H1 (cell line): Measurements from ENCODE around the gene OSBP2. TPM values are rescaled to one million over a fixed set of nuclear protein-coding genes. Genes with fewer than 3 reads are reported as not detected.

Experiments
- CTCF ChIA-PET: fragments of 300-600 bp; sonication (Branson Sonifier 250); formaldehyde crosslinking; loops from one replicate; lab custom pipeline; 2021; ENCODE audit not compliant: partially characterized antibody; lab: Charles Lee
- POLR2A ChIA-PET: fragments of 300-600 bp; sonication (Branson Sonifier 250); formaldehyde crosslinking; loops from one replicate; lab custom pipeline; 2021; ENCODE audit warnings: inconsistent platforms; ENCODE audit not compliant: partially characterized antibody; lab: Charles Lee
- DNase-seq, 2 experiments: peaks; one replicate each; pipeline versions ENCODE4 v3.0.0 to v3.0.0-alpha.2; 2010 to 2022; ENCODE audit warnings: low spot score in 2 of 2, low read depth in 1 of 2, mixed read lengths in 1 of 2
- FAIRE-seq: peaks from 2 replicates; lab custom pipeline; 2011; peaks lifted over from hg19 to GRCh38; lab: Jason Lieb, UNC
- H2AFZ ChIP-seq: 2 replicates; pipeline ENCODE4 v1.8.1; 2012; ENCODE audit warnings: low read length, inconsistent platforms
- H2AK5ac ChIP-seq: 2 replicates; pipeline ENCODE4 v1.6.1; 2013; ENCODE audit warnings: low read depth, low read length
- H2BK120ac ChIP-seq: replicated peaks from 2 replicates; pipeline ENCODE3; 2013; ENCODE audit warnings: low read depth, low read length, inconsistent platforms
- H2BK12ac ChIP-seq: 2 replicates; pipeline ENCODE4 v1.6.1; 2013; ENCODE audit warnings: low read depth, low read length
- H2BK15ac ChIP-seq: 2 replicates; pipeline ENCODE4 v1.6.1; 2013; ENCODE audit warnings: low read length
- H2BK20ac ChIP-seq: 2 replicates; pipeline ENCODE4 v1.6.1; 2013; ENCODE audit warnings: low read length
- H2BK5ac ChIP-seq: 2 replicates; pipeline ENCODE4 v1.6.1; 2013; ENCODE audit warnings: low read depth, low read length
- H3K14ac ChIP-seq: 2 replicates; pipeline ENCODE4 v1.6.1; 2013; ENCODE audit warnings: inconsistent platforms; ENCODE audit not compliant: insufficient read length
- H3K18ac ChIP-seq: 2 replicates; pipeline ENCODE4 v1.6.1; 2013; ENCODE audit warnings: low read length; ENCODE audit errors: extremely low read depth
- H3K23ac ChIP-seq: 2 replicates; pipeline ENCODE4 v1.6.1; 2013; ENCODE audit warnings: inconsistent platforms; ENCODE audit not compliant: insufficient read length
- H3K23me2 ChIP-seq: 2 replicates; pipeline ENCODE4 v1.6.1; 2013; ENCODE audit warnings: low read depth, low read length
- H3K27ac ChIP-seq: 2 replicates; pipeline ENCODE4 v1.6.1; 2011; ENCODE audit warnings: low read depth, low read length, inconsistent platforms
- H3K27me3 ChIP-seq, 4 experiments: replicated peaks in 1 of 4; 1 replicate in 1 of 4; 2 replicates in 3 of 4; pipeline versions ENCODE4 v1.6.1 to v1.8.1; 2011 to 2013; ENCODE audit warnings: low read length in 3 of 4, mild to moderate bottlenecking in 3 of 4, inconsistent platforms in 2 of 4, mixed read lengths in 2 of 4, moderate library complexity in 1 of 4; ENCODE audit not compliant: control insufficient read depth in 3 of 4, insufficient read depth in 3 of 4; ENCODE audit errors: extremely low read depth in 1 of 4
- H3K36me3 ChIP-seq, 4 experiments: 2 replicates each; pipeline versions ENCODE4 v1.6.1 to v1.8.1; 2011 to 2013; ENCODE audit warnings: mild to moderate bottlenecking in 4 of 4, low read length in 3 of 4, moderate library complexity in 2 of 4, control low read depth in 1 of 4, inconsistent platforms in 1 of 4; ENCODE audit not compliant: insufficient read depth in 4 of 4, control insufficient read depth in 2 of 4
- H3K4ac ChIP-seq: replicated peaks from 2 replicates; pipeline ENCODE3; 2013; ENCODE audit warnings: low read length, low read depth, mixed read lengths, inconsistent platforms; ENCODE audit not compliant: insufficient read length
- H3K4me1 ChIP-seq, 4 experiments: replicated peaks in 1 of 4; 1 replicate in 1 of 4; 2 replicates in 3 of 4; pipeline versions ENCODE4 v1.6.1 to v1.8.1; 2011 to 2013; ENCODE audit warnings: low read length in 3 of 4, inconsistent platforms in 2 of 4, mixed read lengths in 1 of 4; ENCODE audit not compliant: insufficient read depth in 4 of 4, control insufficient read depth in 3 of 4
- H3K4me2 ChIP-seq, 2 experiments: 2 replicates each; pipeline versions ENCODE4 v1.6.1 to v1.8.1; 2011 to 2013; ENCODE audit warnings: low read depth in 2 of 2, low read length in 2 of 2, control low read depth in 1 of 2, inconsistent platforms in 1 of 2, mild to moderate bottlenecking in 1 of 2; ENCODE audit not compliant: insufficient read depth in 1 of 2
- H3K4me3 ChIP-seq, 4 experiments: fragments of 200-600, 300-600 bp in 1 of 4; sonication (generic), shearing (Covaris generic), sonication (Bioruptor Twin) in 1 of 4; 2 replicates each; pipeline versions ENCODE4 v1.5.1 to v1.8.1; 2011 to 2016; ENCODE audit warnings: low read length in 4 of 4, low read depth in 3 of 4, control low read depth in 2 of 4, inconsistent platforms in 2 of 4, mild to moderate bottlenecking in 2 of 4, mixed read lengths in 1 of 4, moderate library complexity in 1 of 4; ENCODE audit not compliant: insufficient read depth in 2 of 4; ENCODE audit errors: extremely low read depth in 1 of 4
- H3K56ac ChIP-seq: replicated peaks from 2 replicates; pipeline ENCODE3; 2013; ENCODE audit warnings: low read depth, mild to moderate bottlenecking, mixed read lengths, low read length, inconsistent platforms; ENCODE audit not compliant: insufficient read length
- H3K79me1 ChIP-seq: 2 replicates; pipeline ENCODE4 v1.6.1; 2013; ENCODE audit warnings: low read depth, low read length, control low read depth
- H3K79me2 ChIP-seq, 2 experiments: 2 replicates each; pipeline versions ENCODE4 v1.6.1 to v1.8.1; 2012 to 2013; ENCODE audit warnings: low read length in 2 of 2, mild to moderate bottlenecking in 2 of 2, inconsistent platforms in 1 of 2; ENCODE audit not compliant: insufficient read depth in 2 of 2, control insufficient read depth in 1 of 2
- H3K9ac ChIP-seq, 4 experiments: replicated peaks in 1 of 4; 1 replicate in 1 of 4; 2 replicates in 3 of 4; pipeline versions ENCODE4 v1.6.1 to v1.8.1; 2011 to 2013; ENCODE audit warnings: low read depth in 3 of 4, low read length in 3 of 4, control low read depth in 2 of 4, mild to moderate bottlenecking in 2 of 4, moderate library complexity in 2 of 4, inconsistent platforms in 1 of 4; ENCODE audit errors: extremely low read depth in 1 of 4
- H3K9me3 ChIP-seq, 2 experiments: 2 replicates each; pipeline versions ENCODE4 v1.6.1 to v1.8.1; 2012 to 2013; ENCODE audit warnings: mild to moderate bottlenecking in 2 of 2, moderate library complexity in 2 of 2, control low read depth in 1 of 2, inconsistent platforms in 1 of 2, low read depth in 1 of 2, low read length in 1 of 2, mixed read lengths in 1 of 2; ENCODE audit not compliant: insufficient read depth in 2 of 2
- H4K20me1 ChIP-seq, 2 experiments: replicated peaks in 1 of 2; 2 replicates each; pipeline versions ENCODE3 to v1.8.1; 2011 to 2013; ENCODE audit warnings: inconsistent platforms in 2 of 2, low read length in 2 of 2, mild to moderate bottlenecking in 1 of 2; ENCODE audit not compliant: insufficient read depth in 2 of 2, control insufficient read depth in 1 of 2
- H4K5ac ChIP-seq: 2 replicates; pipeline ENCODE4 v1.6.1; 2013; ENCODE audit warnings: low read length, low read depth, mixed read lengths, inconsistent platforms; ENCODE audit not compliant: insufficient read length
- H4K8ac ChIP-seq: 2 replicates; pipeline ENCODE4 v1.8.0; 2013; ENCODE audit warnings: mild to moderate bottlenecking, moderate library complexity, low read length, inconsistent platforms; ENCODE audit not compliant: insufficient read depth; ENCODE audit errors: extremely low read depth
- H4K91ac ChIP-seq: replicated peaks from 2 replicates; pipeline ENCODE3; 2013; ENCODE audit warnings: low read length, mixed read lengths, inconsistent platforms; ENCODE audit not compliant: insufficient read length
- CBX8 ChIP-seq: fragments of 300-800, 300-1000 bp; sonication (generic); IDR thresholded peaks from 2 replicates; pipeline ENCODE4 v1.7.1; 2016; ENCODE audit warnings: low read depth, low read length, borderline replicate concordance
- CREB1 ChIP-seq: IDR thresholded peaks from 2 replicates; pipeline ENCODE4 v1.6.1; 2012; ENCODE audit warnings: inconsistent platforms
- E2F6 ChIP-seq: IDR thresholded peaks from 2 replicates; pipeline ENCODE4 v1.6.1; 2012; ENCODE audit warnings: inconsistent platforms
- KDM1A ChIP-seq: fragments of 200-600, 300-600 bp; sonication (generic); IDR thresholded peaks from 2 replicates; pipeline ENCODE4 v1.7.1; 2016; ENCODE audit warnings: mild to moderate bottlenecking, low read length, borderline replicate concordance
- RNF2 ChIP-seq: fragments of 200-900, 300-1000 bp; sonication (generic); IDR thresholded peaks from 2 replicates; pipeline ENCODE4 v1.7.1; 2016; ENCODE audit warnings: borderline replicate concordance, low read depth, mild to moderate bottlenecking, antibody characterized with exemption, low read length; ENCODE audit not compliant: poor library complexity, severe bottlenecking; ENCODE audit errors: missing control alignments
- WGBS, 2 experiments: shearing (Covaris generic) in 1 of 2; methylation state at CpG; one replicate each; pipeline versions ENCODE4 v1.1.6 to v1.1.7; 2013 to 2015; ENCODE audit warnings: low lambda C conversion rate in 2 of 2, mixed read lengths in 2 of 2, inconsistent platforms in 1 of 2, low coverage in 1 of 2, missing lambda C conversion rate in 1 of 2; ENCODE audit not compliant: insufficient replicate concordance in 2 of 2, insufficient coverage in 1 of 2, insufficient read length in 1 of 2; ENCODE audit errors: extremely low coverage in 1 of 2, missing lambda C conversion rate in 1 of 2; 5-methylcytosine and 5-hydroxymethylcytosine counted together
- polyA plus RNA-seq, 7 experiments: library from polyadenylated mRNA; depleted of rRNA in 3 of 7; stranded (reverse) in 5 of 7; unstranded in 2 of 7; fragments of >200 nt in 5 of 7; fragments of 200-250 nt in 2 of 7; gene quantifications; 1 replicate in 5 of 7; 2 replicates in 1 of 7; 4 replicates in 1 of 7; pipeline versions ENCODE4 v1.2.1 to v1.2.3, GENCODE V29; 2011 to 2013; ENCODE audit warnings: missing spikeins in 2 of 7, mixed read lengths in 2 of 7
- total RNA-seq: library from RNA; stranded (reverse); fragmentation: NEBNext Ultra II Directional; extraction: Animal tissue kit (Norgen Biotek cat#: 25700); gene quantifications from 2 replicates; pipeline ENCODE4 v1.2.1, GENCODE V29; 2021

Gene OSBP2
- total and polyA plus RNA-seq, 2 of the 8 experiments (the other 6 are each of a cell fraction or from before 2014, with no cell fraction given), result 3.4 to 3.7 TPM

DNA sequence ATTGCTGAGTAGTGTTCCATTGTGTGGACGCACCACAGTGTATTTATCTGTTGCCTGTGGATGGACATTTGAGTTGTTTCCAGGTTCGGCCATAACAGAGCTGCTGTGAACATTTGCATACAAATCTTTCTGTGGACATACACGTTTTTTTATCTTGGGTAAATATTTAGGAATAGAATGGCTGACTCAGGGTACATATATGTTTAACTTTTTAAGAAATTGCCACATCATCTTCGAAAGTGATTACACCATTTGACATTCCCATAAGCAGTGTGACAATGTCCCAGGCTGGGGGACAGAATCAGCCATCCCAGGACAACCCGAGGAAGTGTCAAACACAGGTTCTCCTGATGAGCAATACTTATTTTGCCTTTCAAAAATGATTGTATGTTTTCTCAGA is 87.9 kb downstream of the OSBP2 start:
- no peaks in the 10 kb centered on the region for H4K20me1 ChIP-seq
- no peaks in the 10 kb centered on the region for H3K4me1 ChIP-seq
- H3K18ac ChIP-seq, result no peak overlapping the region
- no peaks in the 10 kb centered on the region for H3K36me3 ChIP-seq
- H3K4me2 ChIP-seq, result no peak overlapping the region
- H3K4ac ChIP-seq, result no peak overlapping the region
- no peaks in the 10 kb centered on the region for H3K79me2 ChIP-seq
- H2AFZ ChIP-seq, result no peak overlapping the region
- H3K27ac ChIP-seq, result no peak overlapping the region
- H2BK120ac ChIP-seq, result no peak overlapping the region
- H3K23me2 ChIP-seq, result no peaks in the 10 kb centered on the region
- H3K9ac ChIP-seq, result no peak overlapping the region
- DNase-seq (no peak), FAIRE-seq (no peak)
- no peak overlapping the region for H3K23ac ChIP-seq
- no peak overlapping the region for H2BK12ac ChIP-seq
- no peak overlapping the region for H2BK20ac ChIP-seq
- no peaks in the 10 kb centered on the region for H3K9me3 ChIP-seq
- POLR2A ChIA-PET, result interaction anchor here (1.2 to 1.9 kb wide), 2 partner anchors 21 to 24 kb away, joined by 3 to 5 read pairs; no protein-coding TSS in a partner anchor
- CTCF ChIA-PET, result interaction anchor here (1.0 kb wide), 1 partner anchor 62 kb away, joined by 4 read pairs; no protein-coding TSS in a partner anchor
- H4K5ac ChIP-seq, result no peak overlapping the region
- H3K14ac ChIP-seq, result no peak overlapping the region
- no peaks in the 10 kb centered on the region for H3K27me3 ChIP-seq
- no peak overlapping the region for H4K8ac ChIP-seq
- H3K79me1 ChIP-seq, result no peaks in the 10 kb centered on the region
- no peak overlapping the region for H3K56ac ChIP-seq
- TF ChIP-seq CREB1 (no peak), RNF2 (no peak), KDM1A (no peak), CBX8 (no peak), E2F6 (no peak)
- TF ChIP-seq, all 59 proteins: peak for 0
- H3K4me3 ChIP-seq, result no peak overlapping the region
- no peak overlapping the region for H2BK5ac ChIP-seq
- no peak overlapping the region for H4K91ac ChIP-seq
- H2BK15ac ChIP-seq, result no peak overlapping the region
- 82% methylated on average over 5 of the region's 5 CpGs; no CpG with 5 or more reads in 1 of the 2 experiments for WGBS, 2 experiments
- no peak overlapping the region for H2AK5ac ChIP-seq
